ENCODE measurements around the gene JDP2.
A peak's percentile ranks its signal among the peaks of the same experiment; 100 is the strongest.

JDP2 gene

DNA sequence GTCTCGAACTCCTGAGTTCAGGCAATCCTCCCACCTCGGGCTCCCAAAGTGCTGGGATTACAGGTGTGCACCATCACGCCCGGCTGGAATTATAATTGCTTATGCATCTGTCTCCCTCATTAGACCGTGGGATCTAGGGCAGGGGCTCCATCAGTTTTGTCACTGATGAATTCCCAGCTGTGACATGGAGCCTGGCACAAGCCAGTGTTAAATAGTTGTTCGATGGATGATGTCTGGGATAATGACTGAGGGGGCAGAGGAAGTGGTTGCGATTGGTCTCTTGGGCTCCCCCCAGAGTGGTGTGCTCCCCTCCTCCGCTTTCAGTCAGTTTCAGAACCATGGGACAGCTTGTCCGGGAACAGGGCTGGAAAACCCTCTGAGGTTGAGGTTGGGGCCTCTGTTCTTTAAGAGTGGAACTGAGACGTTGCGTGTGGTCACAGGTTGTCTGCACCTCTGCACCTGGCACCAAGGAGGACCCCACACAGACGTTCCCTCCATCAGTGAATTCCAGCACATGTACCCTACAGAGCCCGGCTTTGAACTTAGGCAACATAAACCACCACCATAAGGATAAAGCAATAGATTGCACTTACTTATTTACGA, 63.7 kb downstream of the JDP2 start:
- DNase-seq = no peak

DNA sequence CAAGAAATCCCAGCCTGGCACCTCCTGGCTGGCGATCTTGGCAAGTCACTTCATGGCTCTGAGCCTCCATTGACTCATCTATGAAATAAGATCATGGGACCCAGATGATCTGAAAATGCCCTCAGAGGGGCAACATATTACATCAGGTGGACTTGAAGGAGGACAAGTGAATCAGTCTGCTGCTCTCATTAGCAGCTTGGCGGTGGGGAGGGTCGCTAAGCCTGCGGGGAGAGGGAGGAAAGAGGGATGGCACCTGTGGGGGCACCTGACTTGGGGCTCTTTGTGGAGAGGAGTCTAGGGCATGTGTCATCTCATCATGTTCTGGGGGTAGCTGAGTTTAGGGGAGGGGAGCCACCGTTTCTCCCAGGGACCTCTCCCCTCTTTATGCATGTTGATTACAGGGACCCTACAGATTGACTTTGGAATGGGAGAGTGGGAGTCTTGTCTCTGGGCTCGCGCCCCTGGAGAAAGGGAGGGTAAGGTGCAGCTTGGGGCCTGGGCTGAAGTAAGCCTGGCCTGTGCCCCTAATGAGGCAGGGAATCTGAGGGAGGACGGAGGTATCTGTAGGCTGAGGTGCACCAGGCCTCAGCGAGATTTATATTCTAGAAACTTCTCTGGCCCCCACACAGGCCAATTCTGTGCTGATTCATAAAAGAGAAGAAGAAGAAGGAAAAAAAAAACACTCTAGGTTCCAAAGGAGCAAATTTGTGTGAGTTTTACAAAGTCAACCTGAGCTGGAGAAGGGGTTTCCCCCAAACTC, 65.2 kb downstream of the JDP2 start:
- no peak for DNase-seq

DNA sequence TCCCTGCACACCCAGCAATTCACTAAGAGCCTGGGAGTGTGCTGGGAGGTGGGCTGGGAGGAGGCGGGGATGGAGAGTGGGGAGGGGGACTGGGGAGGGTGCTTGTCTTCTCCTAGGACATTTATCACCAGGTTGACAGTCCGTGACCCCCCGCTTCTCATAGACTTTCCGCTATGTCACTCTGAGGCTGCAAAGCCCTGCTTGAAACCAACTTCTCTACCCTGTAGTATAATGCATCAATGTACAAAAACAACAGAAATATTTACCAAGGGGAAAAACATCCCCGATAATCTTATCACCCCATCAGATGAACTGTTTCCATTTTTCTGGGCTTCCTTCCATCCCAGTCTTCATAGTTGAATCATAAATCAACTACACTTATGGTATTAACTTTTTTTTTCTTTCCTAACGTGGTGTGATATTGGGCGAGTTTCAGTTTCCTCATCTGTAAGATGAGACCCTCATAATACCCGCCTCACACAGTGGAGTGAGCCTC, 65.8 kb downstream of the JDP2 start:
- no peak for DNase-seq

DNA sequence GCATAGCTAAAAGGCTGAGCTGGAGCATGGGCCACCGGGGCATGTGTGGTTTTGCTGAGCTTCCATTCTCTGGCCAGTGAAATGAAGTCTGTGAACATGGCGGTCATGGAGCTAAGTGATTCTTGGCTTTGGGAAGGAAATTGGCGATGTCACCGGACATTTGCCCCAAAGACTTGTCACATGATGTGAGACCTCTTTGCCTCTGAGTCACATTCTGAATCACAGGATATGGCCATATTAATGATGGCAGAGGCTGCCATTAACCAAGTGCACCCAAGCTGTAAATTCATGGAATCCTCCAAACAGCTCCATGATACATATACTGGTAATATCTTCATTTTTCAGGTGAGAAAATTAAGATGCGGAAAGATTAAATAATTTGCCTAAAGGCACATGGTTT, 67.1 kb downstream of the JDP2 start:
- no peak for DNase-seq

DNA sequence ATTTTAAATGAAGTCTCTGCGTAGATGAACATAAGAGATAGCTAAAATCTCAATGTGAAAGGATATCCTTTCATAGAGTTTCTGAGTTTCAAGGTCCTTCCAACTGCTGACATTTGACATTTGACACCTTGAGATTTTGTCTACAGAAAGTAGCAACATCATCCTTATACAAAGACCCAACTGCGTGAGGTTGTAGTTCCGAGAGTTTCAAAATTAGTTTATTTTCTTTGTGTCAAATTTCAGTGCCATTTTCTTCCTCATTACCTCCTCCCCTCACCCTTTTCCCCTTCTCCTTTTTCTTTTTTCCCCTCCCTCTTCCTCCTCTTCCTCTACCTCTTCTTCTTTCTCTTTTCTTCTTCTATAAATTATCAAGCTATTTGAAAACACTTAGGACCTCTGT, 67.6 kb downstream of the JDP2 start:
- DNase-seq = no peak

DNA sequence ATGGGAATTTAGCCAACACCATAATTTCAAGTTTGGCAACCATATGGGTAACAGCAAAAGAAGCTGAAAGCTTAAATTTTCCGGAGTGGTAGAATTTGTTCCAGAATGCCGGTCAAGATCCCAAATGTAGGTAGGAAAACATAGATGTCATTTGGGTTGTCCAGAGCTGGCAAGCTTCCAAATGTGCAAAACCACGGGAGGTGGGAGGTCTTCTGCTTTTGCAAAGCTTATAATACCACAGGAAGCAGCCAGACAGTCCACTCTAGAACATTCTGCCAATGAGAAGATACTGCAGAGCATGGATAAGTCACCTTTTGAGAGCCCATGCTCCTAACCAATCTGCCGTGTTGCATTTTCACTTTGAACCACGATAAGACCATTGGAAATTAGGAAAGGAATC, 68.1 kb downstream of the JDP2 start:
- no peak for DNase-seq

DNA sequence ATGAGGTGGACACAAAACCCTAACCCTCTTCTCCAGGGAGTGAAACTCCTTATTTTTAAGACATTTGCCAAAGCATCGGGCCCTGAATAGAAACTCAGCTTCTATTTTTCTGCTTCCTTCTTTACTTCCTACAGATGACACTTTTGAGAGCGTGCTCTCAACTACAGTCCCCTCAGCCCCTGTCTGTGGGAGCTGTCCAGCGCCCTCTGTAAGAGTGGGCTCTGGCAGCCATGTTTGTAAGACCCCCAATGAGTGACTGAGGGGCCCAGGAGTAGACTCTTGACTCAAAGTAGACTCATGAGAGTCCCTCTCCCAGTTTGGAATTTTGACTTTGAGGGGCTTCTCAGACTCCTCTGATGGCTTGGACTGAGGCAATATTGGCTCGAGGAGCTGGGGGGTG, 68.9 kb downstream of the JDP2 start:
- no peak for DNase-seq

DNA sequence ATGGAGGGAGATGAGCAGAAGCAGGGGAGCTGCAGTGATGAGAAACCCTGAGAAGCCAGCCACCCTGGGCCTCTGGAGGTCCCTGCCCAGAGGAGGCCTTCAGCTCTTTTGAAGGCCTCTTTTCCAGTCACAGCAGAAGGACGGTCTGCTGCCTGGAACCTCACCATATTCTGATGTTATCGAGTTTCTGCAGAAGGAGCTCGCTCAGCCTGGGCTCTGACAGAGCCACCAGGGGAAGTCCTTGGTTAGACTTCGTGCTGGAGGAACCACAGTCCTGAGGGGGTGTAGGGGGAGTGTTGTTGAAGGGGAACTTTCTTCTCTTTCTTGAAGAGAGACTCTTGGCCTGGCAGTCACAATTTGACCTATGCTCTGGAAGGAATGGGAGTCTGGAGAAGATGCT, 69.4 kb downstream of the JDP2 start:
- DNase-seq = no peak

DNA sequence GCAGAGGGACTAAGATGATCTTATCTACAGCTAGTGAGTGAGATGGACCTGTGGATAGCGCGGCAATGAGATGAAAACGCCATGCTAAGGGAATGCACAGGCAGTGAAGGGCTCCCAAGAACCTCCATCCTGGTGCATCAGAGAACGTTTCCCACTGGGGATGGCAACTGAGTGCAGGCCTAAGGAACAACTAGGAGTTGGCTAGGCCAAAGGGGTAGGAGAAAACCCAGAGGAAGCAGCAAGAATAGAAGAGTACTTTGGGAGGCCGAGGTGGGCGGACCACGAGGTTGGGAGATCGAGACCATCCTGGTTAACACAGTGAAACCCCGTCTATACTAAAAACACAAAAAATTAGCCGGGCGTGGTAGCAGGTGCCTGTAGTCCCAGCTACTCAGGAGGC, 69.9 kb downstream of the JDP2 start:
- no peak for DNase-seq

DNA sequence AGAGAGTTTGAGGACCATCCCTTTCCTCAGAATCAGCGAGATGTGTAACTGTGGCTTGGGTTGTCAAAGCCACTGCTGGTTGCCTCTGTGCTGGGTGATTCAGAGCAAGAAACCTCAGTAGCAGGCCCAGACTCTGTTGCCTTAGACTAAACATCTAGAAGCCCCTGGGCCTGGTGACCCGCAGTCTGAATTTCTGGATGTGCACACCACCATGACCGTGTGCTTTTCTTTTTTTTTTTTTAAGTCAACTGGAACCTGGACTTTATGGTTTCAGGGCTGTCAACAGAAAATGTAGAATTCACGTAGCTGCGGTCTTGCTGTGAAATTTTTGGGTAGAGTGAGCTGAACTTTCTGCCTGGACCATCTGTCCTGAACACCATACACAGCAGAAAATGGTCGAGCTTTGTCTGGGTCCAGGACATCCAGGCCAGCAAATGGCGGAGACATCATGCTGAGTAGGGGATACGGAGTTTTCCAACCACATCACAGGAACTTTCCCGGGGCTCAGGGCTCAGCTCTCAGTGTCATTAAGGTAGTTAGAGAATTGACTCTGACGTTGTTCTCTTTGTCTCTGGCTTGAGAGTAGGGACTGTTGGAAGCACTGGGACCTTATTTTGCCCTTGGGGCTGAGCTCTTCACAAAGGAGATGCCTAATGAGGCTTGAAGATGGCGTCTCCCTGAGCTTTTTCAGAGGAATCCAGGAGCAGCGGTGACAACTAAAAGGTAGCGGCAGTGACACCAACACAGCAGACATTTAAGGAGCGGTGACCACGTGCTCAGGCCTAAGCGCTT, 71.5 kb downstream of the JDP2 start:
- no peak for DNase-seq

DNA sequence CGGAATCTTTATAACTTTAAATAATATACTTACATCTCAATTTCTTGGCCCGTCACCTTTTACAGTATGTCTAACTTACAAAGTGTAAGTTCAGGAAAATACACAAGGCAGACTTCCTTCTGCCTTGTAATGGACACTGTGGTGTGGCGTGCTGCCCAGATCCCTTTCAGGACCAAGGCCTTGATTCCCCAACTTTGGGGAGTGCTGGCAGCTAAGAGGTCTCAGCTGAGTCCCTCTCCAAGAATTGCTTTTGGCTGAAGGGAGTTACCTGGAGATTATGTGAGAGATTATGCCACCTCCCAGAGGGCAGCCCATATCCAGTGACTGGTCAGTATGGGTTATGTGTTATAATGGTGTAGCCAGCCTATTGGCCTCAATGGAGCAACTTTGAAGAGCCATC, 73.3 kb downstream of the JDP2 start:
- no peak for DNase-seq

DNA sequence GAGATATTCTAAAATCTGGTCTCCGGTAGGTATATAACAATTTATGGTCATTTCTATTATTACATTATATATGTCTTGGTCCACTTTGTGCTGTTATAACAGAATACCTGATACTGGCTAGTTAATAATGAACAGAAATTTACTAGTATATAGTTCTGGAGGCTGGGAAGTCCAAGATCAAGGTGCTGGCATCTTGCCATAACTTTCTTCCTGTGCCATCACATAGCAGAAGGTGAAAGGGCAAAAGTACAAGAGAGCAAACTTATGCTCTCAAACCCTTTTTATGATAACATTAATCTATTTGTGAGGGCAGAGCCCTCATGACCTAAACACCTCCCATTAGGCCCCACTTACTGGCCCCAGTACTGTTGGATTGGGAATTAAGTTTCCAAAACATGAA, 76.6 kb downstream of the JDP2 start:
- DNase-seq = no peak

DNA sequence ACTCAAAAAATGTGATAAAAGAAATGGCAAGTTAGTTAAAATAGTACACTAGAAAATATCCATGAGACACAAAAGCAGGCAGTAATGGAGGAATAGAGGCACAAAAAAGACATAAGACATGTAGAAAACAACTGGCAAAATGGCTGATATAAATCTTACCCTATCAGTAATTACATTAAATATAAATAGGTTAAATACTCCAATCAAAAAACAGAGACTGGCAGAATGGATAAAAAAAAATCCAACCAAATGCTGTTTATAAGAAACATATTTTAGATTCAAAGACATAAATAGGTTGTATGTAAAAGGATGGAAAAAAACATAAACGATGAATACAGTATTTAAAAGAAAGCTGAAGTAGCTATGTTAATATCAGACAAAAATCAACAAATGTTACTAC, 79.1 kb downstream of the JDP2 start:
- no peak for DNase-seq

DNA sequence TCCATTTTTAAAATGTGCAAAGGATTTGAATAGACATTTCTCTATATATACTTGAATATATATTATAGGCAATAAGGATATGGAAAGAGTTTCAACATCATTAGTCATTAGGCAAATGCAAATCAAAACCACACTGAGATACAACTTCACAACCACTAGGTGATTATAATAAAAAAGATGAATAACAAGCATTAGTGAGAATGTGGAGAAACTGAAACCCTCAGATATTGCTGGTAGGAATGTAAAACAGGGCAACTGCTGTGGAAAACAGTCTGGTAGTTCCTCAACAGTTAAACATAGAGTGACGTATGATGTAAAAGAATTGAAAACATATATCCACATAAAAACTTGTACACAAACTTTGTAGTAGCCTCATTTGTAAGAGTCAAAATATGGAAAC, 82.7 kb downstream of the JDP2 start:
- DNase-seq = no peak

DNA sequence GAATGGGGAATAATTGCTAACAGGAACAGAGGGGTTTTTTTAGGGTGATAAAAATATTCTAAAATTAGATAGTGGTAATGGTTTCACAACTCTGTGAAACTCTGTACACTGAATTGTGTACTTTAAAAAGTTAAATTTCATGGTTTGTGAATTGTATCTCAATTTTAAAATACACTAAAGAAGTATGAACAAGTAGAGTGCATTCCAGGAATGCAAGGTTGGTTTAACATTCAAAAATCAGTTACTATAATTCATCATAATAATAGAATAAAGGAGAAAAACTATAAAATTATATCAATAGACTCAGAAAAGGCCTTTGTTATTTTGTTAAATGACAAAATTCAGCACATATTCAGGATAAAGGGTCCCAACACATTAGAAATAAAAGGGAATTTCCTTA, 83.4 kb downstream of the JDP2 start:
- no peak for DNase-seq

DNA sequence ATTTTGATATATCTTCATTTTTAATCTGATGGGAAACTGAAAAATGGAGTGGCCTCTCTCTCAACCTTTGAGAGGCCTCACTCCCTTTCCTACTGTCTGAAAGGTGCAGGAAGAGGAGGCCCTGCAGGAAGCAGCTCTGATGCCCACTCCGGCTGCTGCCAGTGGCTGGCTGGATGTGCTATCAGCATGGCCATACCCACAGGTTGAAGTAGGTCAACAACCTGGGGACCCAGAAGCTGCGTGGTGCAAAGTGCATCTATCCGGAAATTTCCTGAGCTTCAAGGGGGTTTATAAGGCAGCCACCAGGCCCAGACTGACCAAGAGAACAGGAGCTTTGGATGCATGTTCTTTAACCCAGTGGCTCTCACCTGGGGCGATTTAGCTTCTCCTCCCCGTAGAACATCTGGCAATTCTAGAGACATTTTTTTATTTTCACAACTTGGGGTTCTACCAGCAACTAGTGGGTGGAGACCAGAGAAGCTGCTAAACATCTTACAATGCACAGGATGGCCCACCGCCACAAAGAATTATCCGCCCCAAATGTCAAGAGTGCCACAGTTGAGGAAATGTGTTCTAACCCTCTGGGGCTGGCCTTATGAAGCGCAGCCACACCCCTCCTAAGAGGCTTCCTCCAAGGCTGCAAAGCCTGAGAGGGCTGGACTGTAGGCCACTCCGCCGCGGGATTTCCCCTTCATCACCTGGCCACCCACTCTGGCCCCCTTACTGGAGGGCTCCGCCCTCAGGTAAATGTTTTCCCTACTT, 86.3 kb downstream of the JDP2 start:
- no peak for DNase-seq

DNA sequence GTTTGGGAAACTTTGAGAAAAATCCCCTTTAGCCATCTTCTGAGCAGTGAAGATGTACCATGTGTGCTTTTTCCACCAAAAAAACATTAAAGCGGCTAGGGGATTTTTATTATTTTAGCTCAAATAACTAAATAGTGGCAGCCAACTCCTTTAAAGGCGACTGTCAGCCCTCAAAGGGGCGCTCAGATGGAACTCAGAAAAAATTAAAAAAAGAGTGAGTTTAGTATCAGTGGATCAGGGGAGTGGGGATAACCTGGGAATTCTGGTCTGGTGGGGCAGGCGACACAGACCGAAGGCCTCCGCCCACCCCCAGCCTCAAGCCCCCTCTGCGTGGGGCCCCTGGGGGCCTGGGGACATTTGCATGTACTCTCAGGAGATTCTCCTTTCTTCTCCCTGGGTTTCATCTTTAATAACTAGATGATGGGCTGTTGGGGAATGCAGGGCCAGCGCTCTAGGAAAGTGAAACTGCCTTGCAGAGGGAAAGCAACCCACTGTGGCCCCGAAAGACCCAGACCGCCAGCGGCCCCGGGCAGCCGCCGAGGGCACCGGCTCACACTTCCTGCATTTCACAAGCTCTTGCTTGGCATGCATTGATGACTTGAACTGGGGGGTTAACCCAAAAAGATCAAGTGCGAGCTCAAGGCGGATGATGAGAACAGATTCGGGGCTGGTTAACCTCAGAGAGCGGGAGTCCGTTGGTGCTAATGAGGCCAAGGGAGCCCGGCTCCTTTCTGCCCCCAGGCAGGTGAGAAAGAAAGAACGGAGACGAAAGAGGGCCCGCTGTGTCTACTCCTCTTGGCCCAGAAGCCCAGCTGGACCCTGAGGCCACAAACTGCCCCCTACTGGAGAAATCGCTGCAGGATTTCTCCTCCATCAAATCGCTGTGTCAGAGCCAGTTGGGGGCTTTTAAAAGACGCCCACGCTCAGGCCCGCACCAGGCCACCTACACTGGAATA, 87.1 kb downstream of the JDP2 start:
- DNase-seq = no peak

DNA sequence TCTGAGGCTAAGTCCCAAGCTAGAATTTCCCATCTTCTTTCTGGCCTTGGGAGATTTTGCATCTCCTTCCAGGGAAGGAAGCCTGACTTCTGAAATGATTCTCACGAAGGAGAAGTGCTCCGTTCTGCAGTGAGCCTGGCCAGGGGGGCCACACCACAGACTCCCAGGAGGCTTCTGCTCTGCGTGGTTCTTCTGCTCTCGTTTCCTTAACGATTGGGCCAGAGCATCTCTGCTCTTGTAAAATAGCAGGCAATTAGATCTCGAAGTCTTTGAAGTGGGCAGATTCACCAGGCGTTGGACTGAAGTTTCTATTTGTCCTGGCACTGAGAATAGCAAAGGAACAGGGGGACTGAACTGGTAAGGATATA, 87.8 kb downstream of the JDP2 start:
- DNase-seq = peak; percentile 1

DNA sequence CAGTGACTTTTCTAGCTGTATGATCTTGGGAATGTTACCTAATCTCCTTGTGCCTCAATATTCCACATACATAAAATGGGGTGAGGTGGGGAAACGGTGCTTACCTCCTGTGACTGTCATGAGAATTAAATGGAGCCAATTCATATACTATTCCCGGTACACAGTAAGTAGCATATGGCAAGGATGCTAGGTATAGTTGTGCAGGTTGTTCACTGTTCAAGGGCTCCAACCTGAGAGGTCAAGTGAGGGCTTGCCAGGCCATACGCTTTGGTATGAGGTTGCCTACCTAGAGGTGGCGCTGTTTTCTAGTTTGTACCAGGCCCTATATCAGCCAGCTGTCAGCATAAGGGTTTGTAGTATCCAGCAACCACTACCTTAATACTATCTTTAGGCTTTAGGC, 90.8 kb downstream of the JDP2 start:
- DNase-seq = no peak

DNA sequence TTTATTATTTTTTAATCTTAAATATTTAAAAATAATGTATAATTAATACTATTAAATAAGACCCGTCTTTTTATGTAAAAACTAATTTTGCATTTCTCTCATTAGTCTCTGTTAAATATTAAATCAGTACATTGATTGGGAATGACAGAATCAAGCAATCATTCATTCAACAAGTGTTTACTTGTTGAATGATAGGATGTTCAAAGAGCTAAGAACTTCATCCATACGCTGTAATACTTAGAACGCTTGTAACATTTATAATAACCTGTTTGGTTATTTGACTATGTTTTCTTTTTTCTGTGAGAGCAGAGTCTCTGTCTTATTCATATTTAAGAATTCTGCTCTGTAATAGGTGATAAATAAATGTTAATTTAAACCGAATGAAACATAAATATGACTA, 91.6 kb downstream of the JDP2 start:
- no peak for DNase-seq

DNA sequence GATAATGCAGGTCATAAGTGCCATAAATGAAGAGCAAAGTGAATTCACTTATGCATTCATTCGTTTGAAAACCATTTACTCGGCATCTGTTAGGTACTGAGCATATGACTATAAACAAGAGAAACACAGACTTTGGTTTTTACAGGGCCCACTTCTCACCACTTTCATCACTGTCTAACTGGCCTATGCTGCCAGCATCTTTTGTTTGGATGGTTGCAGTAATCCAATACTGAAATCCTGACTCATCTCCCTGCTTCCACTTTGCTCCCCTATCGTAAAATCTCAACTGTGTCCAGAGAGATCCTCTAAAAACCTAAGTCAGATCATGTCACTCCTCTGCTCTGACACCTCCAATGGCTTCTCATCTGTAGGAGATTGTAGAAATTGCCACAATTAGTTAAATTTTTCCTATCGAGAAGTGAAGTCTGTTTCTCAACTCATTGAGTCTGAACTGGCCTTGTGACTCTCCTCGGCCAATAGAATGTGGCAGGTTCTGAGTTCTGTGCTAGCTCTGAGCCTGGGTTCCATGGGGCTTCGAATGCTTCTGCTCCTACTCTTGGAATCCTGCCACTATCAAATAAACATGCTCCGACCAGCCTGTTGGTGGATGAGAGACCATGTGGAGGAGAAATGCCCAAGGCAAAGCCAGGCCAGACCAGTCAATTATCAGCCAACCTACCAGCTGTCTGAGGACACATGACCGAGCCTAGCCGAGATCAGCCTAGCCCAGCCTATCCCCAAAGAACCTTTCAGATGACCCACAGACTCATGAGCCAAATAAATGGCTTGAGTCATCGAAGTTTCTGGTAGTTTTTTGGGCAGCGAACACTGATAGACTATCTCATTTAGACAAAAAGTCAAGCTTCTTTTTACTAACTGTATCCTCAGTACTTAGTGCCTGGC, 92.3 kb downstream of the JDP2 start:
- DNase-seq = no peak
